Posterior vena cava (tissue), 2 donors: ENCODE data around the gene SKAP1. TPM values are rescaled to one million over a fixed set of nuclear protein-coding genes. Genes with fewer than 3 reads are reported as not detected.

Experiments used
- DNase-seq: peaks from one replicate; pipeline ENCODE4 v3.0.0-alpha.2; 2020; ENCODE audit warnings: low spot score
- intact Hi-C, 2 donors: fragments of 100-400 bp; cut with DNase I; formaldehyde crosslinking; loops; one replicate each; pipeline versions ENCODE4 v1.14.1 to v1.14.2; 2022 to 2023
- total RNA-seq, 2 donors: library from RNA; stranded (reverse); fragmentation: NEBNext Ultra II Directional; extraction: Animal tissue kit (Norgen Biotek cat#: 25700); gene quantifications; one replicate each; pipeline ENCODE4 v1.2.1, GENCODE V29; 2021
- donor health status: DM: yes; HTN: yes; CAD: no.
- donor health status: DM: yes; HTN: yes; CAD: no.

The SKAP1 gene
- total RNA-seq, 2 donors from 2014 or later, result 1.1 to 1.5 TPM

DNA sequence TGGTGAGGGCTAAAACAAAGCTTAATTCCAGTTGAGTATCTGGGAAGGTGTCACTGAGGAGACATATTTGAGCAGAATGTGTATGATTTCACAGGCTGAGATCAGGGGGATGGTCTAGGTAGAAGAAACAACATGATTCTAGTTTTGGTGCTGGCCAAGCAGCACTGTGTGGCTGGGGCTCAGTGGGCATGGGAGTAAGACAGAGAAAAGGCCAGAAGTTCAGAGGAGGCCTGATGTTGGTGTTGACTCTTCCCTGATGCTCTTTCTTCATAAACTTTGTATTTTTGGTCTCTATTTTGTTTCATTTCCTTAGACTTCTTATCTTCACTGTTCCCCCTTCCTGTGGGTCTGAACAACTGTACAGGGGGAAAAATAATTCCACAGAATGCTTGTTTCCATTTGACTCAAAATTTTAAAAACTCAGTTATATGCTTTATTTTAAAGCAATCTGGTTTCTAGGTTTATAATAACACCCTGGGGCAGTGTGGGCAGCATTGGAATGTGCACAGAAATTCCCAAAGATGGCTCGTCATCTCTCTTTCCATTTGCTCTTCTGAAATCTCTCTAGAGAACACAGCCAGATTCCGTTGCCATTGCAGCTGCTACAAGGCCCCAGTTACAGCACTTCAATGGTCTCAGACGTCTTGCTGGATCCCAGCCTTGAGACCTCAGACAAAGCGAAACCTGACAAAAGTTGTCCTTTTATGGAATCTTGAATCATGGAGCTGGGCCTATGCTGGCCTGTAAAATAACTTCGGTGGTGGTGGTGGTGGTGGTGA is 254.1 kb downstream of the SKAP1 start:
- DNase-seq, result no peak
- intact Hi-C loops, result no loop called here

DNA sequence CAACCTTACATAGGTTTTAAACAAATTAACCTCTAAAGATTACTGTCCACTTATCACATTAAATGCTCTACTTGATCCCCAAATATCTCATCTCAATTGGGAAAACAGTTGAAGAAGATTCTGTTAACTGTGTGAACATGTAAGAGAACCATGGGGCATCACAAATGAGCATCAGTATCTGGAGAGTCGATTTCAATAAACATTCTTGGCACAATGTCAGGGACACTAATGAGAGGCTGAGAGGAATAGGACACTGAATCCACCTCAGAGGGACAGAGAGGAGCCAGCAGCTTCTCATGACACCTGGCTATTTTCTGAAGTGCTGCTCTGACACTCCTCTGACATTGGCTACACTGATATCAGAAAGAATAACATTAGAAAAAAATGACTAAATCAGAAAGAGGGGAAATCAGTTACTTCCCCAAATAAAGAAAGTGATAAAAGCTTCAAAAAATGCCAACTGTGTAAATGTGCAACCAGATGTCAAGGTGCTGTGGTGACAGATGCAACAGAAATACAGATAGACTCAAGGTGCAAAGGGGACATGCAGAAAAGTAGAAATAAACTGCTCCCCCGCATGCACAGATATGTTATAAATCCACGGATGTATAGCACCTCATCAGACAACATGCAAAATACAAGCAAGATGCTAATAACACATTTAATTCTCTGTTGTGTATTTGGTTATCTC is 255.0 kb downstream of the SKAP1 start:
- no peak for DNase-seq
- intact Hi-C loops, result no loop called here

DNA sequence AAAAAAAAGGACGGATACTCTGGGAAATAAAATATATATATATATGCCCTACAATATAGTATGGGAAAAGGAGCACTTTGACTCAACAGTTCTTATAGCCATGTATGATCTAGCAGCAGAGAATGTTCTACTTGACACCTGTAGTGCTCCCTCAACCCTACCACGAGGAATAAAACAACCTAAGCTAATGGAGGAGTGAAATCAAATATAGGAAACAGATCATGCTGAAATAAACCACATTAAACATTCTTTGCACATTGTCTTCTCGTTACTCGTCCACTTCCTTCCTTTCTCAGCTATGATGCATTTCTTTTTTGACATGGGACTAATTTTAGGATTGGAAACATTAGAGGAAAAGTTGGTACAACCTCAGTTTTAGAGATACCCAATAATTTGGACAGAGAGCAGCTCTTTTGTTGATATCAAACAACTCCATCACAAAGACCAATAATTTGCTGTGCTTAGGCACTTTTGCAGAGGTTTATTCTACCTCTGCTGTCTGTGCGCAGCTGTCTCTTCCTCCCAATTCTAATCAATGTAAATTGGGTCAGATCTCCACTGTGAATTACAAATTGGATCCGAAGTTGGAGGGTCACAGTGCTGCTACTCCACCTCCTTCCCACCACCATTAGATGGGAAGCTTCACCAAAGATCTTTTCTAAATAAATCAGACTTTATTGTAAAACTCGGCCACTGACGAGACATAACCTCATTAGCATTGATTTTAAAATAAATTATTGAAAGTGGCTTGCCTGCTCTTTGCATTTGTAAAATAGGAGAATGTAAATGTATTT is 256.6 kb downstream of the SKAP1 start:
- intact Hi-C loops, result no loop called here
- DNase-seq, result no peak

DNA sequence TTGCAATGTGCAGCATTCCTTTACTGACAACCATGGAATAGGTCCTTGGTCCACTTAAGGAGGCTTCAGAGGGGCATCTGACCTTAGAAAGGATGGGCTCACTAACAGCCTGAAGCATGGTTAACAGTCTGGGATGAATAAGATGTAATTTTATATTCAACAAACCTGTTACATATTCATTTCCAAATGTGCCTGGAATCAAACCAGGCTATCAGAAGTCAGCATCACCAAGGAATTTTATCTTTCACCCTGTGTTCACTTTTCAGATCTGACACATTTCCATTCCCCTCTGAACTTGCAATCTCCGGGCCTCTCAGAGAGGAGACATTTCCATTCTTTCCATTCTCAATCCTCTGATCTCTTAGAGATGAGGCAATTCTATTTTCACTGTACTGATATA is 260.1 kb downstream of the SKAP1 start:
- intact Hi-C loops, result no loop called here
- no peak for DNase-seq

DNA sequence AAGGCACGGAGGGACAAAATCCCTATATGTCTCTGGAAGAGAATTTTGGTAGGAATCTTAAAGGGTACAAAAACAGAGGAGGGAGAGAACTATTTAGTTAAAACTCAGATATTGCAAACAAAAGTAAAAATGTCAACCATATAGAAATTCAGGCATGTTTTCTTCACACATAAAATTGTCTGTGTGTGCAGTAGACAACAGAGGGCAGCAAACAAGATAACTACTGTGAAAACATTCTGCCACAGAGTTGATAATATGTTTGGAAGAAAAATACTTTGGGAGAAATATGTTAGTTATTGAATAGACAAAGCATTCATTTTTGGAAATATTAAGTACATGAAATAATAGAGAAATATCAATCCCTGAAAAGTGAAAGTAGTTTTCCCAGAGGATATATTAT is 266.2 kb downstream of the SKAP1 start:
- DNase-seq, result no peak
- intact Hi-C loops, result no loop called here

DNA sequence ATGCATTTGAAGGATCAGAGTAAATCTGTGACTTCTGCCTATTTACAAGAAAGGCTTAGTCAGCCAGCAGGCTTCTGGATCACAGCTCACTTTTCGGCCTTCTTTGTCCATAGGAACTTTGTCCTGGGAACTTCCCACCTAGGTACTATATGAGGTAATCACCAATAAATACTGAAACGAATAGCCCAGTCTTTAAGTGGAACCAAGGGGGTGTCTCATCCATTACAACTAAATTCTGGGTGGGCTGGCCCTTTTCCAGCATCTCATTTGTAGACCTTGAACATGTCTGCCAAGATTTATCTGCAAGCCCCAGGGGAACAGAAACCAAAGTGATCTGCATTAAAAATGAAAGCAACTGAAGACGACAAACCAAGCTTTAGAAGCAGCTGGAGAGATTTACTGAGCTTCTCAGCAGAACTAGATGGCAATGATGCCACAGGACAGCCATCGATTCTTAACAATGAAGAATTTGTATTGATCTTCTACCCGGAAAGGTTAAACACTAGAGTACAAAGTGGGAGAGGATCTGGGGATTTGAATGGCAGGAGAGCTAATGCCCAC is 267.0 kb downstream of the SKAP1 start:
- intact Hi-C loops, result no loop called here
- DNase-seq, result no peak

DNA sequence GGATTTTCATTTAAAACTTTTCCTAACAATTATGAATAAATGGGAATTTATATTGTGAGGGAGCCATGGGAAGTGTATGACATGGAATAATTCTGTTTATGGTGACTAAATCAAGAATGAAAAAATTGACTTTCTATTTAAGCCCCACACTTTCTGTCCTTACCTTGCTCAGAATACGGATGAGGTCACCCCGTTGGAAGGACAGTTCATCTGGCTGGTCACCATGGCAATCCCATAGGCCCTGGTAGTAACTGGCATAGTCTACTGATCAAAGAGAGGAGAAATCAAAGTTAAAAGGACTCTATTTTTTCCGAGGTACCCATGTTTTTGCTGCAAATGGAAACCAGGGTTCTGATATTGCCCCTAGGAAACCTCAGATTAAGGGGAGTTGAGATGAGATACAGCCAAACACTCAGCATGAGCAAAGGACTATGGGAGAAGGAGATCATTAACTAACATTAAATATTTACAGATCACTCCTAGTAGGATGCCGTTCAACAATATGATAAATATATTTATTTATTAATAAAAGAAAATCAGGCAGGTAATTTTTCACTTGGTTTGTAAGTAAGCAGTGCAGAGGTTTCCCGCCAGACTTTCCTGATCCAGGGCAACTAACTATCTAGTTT is 267.6 kb downstream of the SKAP1 start:
- intact Hi-C loops, result no loop called here
- DNase-seq, result no peak

DNA sequence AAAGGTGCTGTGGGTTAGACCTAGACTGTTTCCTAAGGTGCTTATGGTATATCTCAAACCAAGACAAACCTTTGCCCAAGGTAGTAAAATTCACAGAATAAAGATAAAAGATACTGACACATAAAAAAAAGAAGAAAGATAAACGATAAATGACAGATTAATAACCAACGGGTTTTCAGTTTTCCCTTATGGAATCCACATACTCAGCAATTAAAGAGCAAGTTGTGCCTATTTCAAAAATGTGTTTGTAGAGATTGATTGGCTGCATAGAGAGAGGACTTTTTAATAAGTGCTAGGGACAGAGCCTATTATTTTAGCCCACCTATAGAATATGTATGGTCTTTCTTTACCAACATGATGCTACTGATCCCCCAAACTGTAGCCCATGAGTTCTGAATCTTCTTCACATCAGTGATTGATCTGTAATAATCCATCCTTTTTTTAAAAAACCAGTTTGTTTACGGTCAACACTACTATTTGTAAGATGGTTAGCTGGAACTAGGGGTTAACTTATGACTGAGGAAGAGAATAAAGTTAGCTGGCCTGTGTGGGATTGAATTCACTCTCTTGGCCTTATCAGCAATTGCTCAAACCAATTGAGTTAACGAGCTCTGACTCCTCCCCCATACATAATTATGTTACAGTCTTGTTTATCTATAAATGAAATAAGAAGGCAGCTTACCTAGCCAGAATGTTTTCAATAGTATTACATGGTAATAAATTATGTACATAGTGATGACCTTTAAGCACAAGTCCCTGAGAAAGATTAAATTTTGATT is 268.7 kb downstream of the SKAP1 start:
- intact Hi-C loops, result no loop called here
- no peak for DNase-seq

DNA sequence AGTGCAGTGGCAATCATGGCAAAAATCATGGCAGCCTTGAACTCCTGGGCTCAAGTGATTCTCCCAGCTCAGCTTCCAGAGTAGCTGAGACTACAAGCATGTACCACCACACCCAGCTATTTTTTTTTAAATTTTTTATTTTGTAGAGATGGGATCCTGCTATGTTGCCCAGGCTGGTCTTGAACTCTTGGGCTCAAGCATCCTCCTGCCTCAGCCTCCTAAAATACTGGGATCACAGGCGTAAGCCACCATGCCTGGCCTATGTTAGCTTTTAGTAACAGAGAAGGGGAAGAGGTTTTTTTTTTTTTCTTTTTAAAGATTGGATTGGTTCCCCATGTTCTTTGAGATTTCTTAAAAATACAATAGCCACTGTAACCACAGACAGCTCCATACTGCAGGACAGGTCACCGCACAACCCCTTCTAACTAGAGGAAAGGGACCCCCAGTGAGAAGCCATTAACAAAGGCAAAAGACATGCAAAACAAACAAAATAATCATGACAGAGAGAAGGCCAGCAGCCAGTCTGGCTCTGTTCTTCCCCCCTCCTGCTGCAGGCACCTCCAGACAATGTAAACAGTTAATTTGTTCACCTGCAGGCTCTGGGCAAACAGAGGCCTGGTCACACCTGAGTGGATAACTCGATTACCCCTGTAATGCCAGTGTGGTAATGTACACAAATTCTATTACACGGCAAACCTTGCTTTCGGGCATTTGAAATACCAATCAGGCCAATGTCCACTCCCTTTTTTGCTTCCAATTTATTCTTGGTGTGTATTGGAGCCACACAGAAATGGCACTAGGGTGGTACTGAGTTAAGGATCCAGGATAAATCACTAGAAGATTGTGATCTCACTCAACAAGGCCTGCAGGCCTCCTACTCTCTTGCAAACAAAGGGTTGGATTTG is 269.6 kb downstream of the SKAP1 start:
- intact Hi-C loops, result no loop called here

DNA sequence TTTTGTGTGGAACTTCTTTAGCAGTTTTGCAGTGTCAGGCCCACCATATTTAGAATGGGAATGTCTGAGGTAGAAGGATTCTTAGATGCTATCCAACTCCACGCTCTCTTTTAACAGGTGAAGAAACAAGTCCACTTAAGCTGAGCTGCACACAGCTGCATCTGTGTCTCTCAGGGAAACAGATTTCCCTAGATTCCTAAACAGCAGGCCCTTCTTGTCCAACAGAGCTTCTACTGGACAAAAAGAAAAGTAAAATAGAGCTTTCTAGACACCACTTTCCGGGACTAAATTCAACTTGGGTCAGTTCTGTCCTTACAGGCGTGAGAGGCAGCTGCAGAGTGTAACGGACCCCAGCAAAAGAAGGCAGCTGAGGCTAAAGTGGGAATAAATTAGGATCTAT is 270.8 kb downstream of the SKAP1 start:
- no peak for DNase-seq
- intact Hi-C loops, result no loop called here

More for the DNA sequence above, 269.6 kb downstream of the SKAP1 start:
- DNase-seq, result no peak

DNA sequence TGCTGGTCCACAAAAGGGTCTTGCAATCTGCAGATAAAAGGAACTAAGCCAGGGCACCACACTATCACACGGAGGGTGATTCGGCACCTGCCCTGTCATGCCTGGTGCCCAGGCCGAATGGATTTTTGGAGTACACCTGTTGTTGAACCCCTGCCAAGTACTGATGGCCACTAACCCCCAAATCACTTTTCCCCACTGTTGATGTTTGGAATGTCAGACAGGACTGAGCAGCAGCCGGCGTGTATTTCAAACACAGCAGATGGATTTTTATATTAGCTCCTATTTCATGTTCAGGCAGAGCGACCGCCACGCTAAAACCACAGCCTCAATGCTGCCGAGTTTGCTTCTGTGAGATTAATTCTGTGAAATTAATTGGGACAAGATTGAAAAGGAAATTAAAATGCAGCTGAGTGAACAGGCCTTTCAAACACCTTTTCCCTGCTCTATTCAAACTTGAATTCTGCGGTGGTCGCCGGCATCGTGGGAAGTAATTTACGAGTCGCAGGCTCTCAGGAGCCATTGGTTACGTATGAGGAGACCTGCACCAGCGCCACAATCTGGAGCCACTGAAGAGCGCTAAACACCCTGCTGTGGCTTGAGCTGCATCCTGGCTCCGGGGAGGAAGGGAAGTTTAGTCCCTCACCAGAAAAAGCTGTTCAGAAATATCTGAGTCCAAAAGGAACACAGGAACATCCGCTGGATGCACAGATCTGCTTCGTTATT is 274.0 kb downstream of the SKAP1 start:
- intact Hi-C loops, result no loop called here
- DNase-seq, result no peak

DNA sequence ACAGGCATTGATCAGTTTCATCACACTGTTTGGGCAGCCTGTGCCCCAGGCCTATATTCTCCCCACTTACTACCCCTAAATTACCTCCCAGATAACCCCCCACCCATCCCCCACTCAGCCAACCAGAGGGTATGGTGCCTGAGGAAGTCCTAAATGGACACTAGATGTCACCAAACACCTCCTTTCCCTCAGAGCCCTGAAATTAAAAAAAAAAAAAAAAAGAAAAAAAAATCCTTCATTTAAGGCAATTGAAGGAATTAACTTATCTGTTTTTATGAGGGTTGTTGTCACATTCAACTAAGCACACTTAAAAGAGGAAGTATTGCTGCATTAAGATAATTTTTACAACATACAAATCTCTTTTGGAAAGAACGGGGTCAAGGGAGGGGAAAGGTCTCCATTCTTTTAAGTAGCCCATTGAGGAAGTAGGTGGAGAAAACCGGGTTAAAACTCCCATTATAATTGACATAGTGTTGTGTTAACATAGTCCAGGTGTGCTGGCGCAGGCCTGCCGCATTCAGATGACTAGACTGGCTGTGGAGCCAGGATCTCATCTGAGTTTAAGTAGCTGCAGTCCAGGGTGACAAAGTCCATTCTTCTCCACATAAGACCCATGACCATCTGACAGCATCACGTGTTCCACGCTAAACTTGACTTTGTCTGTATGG is 276.2 kb downstream of the SKAP1 start:
- DNase-seq, result no peak
- intact Hi-C loops, result no loop called here

DNA sequence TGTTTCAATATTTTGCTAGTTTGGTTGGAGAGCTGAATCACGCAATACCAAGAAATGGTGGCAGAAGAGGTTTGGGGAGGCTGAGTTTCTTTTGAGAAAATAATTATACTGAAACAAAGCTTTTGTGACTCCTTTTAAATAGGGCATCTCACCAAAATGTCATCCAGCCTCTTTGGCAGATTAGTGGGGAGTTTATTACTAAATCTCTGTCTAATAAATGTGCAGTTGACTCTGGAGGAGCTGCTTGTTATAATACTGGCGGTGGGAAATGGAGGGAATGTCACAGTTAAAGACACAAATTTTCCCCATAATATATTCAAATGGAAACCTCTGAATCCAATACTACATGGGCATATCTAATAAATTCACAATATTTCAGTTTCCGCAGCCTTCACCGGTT is 277.7 kb downstream of the SKAP1 start:
- intact Hi-C loops, result no loop called here
- DNase-seq, result no peak

DNA sequence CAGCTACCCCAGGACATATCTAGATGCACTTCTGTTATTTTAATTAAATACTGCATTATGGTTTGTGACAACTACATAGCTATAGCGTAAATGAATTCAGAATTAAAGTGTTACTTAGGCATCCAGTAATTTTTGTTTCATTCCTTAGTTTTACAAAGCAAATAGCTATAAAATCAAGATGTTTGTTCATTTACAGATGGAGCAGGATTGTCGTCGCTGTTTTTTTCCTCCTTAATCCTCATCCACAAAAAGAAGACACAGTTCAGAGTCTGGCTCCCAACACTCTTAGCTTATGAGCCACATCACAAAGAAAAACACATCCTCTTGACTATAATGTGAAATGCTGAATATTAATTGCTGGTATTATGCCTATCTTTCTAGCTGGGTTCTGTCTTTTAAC is 278.8 kb downstream of the SKAP1 start:
- no peak for DNase-seq
- intact Hi-C loops, result no loop called here

DNA sequence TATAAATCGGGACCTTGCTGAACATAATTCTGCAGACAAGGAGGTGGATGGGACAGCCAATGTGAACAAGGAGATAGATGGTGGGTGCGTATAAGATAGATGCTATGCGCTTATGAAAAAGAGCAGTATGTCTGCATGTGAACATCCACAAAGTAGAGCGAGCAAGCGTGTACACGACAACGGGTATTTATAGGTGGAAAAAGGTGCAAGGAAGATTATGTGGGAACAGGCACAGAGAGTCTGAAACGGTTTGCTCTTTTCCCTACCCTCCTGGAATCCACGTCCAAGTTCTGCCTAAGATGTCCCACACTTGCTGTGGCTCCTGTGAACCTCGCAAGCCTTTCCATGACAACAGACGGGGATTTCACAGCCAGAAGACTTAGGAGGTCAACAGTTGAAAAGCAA is 279.4 kb downstream of the SKAP1 start:
- no peak for DNase-seq
- intact Hi-C loops, result no loop called here

DNA sequence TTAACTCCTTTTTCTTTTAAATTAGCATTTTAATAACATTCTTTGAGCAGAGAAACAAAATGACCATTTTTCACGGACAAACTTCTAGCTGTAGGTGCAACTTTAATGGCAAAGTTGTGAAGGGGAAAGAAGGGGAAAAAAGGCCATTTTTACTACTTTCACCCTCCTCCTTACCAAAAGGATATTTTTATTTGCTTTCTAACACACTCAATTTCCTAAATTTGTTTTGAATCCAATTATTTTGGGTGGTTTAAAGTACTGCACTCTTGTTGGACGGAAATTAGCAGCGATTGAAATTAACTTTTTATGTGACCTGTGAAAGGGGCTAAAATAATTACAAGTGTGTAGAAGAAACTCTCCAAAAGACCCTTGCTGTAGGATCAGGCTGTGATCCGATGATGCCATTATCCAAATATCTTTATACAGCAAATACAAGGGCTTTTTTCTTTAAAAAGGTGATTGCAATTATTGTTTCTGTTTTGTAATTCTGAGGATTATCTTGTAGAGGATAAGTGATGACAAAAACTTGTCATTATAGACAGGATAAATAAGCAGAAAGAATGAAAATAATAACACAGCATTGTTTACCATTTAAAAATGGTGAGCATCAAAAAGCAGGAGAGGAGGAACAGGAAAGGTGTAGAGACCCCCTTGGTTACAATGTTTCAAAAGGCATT is 280.1 kb downstream of the SKAP1 start:
- no peak for DNase-seq
- intact Hi-C loops, result no loop called here
